Prostate gland (tissue), 2 donors: Measurements from ENCODE around the gene AVPR1B. TPM values are rescaled to one million over a fixed set of nuclear protein-coding genes. Genes with fewer than 3 reads are reported as not detected.

ENCODE experiments used
- DNase-seq: peaks from one replicate; pipeline ENCODE4 v3.0.0-alpha.2; 2019; ENCODE audit warnings: low spot score
- H3K27ac ChIP-seq, 2 donors: fragments of 200-600 bp; sonication (generic); 2 replicates each; pipeline ENCODE4 v1.5.1; 2017 to 2019
- H3K27me3 ChIP-seq: fragments of 200-600 bp; sonication (generic); replicated peaks from 2 replicates; pipeline ENCODE4 v1.5.1; 2019; ENCODE audit not compliant: insufficient read depth
- H3K36me3 ChIP-seq, 2 donors: fragments of 200-600 bp; sonication (generic); 1 replicate in 1 of 2; 2 replicates in 1 of 2; pipeline versions ENCODE4 v1.5.1 to v1.8.1; 2017 to 2019
- H3K4me1 ChIP-seq: fragments of 200-600 bp; sonication (generic); replicated peaks from 2 replicates; pipeline ENCODE4 v1.5.1; 2019
- H3K4me3 ChIP-seq, 2 donors: fragments of 200-600 bp; sonication (generic); 2 replicates each; pipeline ENCODE4 v1.5.1; 2017 to 2019
- H3K9me3 ChIP-seq: fragments of 200-600 bp; sonication (generic); 2 replicates; pipeline ENCODE4 v1.5.1; 2017
- POLR2A ChIP-seq: fragments of 450-650 bp; IDR thresholded peaks from one replicate; pipeline ENCODE4 v1.6.1; 2016; ENCODE audit warnings: antibody characterized with exemption, mild to moderate bottlenecking
- POLR2AphosphoS5 ChIP-seq: sonication (generic); formaldehyde crosslinking; IDR thresholded peaks from one replicate; pipeline ENCODE4 v1.6.1; 2017; ENCODE audit warnings: antibody characterized with exemption
- WGBS: methylation state at CpG from one replicate; pipeline ENCODE4 v1.1.5; 2018; 5-methylcytosine and 5-hydroxymethylcytosine counted together
- intact Hi-C: fragments of 100-400 bp; cut with DNase I; formaldehyde crosslinking; loops from one replicate; pipeline ENCODE4 v1.14.2; 2022
- total RNA-seq, 2 donors: library from RNA; depleted of rRNA; stranded (reverse); fragments of >200 nt; gene quantifications; one replicate each; pipeline ENCODE4 v1.1.0, GENCODE V29; 2016
- TF ChIP-seq, protein P1 (sequence below), 4 experiments: fragments of 200-600 bp in 2 of 4; fragments of 450-650 bp in 2 of 4; sonication (generic) in 2 of 4; IDR thresholded peaks; 1 replicate in 3 of 4; 2 replicates in 1 of 4; pipeline ENCODE4 v1.5.1; 2016 to 2019; ENCODE audit warnings: antibody characterized with exemption in 4 of 4, mild to moderate bottlenecking in 2 of 4, moderate library complexity in 2 of 4

Gene AVPR1B
- total RNA-seq, 2 donors from 2014 or later, result not detected

- no peaks in the 10 kb centered on the region for H3K4me1 ChIP-seq
- no peak overlapping the region for H3K27ac ChIP-seq
- H3K9me3 ChIP-seq, result no peaks in the 10 kb centered on the region
- intact Hi-C loops, result loop anchor here (10.0 kb wide), 1 partner anchor 434 kb away; no protein-coding TSS in a partner anchor
- no peak for DNase-seq
- TF ChIP-seq, protein P1, sequence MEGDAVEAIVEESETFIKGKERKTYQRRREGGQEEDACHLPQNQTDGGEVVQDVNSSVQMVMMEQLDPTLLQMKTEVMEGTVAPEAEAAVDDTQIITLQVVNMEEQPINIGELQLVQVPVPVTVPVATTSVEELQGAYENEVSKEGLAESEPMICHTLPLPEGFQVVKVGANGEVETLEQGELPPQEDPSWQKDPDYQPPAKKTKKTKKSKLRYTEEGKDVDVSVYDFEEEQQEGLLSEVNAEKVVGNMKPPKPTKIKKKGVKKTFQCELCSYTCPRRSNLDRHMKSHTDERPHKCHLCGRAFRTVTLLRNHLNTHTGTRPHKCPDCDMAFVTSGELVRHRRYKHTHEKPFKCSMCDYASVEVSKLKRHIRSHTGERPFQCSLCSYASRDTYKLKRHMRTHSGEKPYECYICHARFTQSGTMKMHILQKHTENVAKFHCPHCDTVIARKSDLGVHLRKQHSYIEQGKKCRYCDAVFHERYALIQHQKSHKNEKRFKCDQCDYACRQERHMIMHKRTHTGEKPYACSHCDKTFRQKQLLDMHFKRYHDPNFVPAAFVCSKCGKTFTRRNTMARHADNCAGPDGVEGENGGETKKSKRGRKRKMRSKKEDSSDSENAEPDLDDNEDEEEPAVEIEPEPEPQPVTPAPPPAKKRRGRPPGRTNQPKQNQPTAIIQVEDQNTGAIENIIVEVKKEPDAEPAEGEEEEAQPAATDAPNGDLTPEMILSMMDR (IDR thresholded peaks at IDR 0.05), result no peak
- TF ChIP-seq POLR2A (no peak), POLR2AphosphoS5 (no peak)
- WGBS, result 93% methylated on average over 9 of the region's 9 CpGs
- H3K4me3 ChIP-seq, result no peak overlapping the region
- H3K27me3 ChIP-seq, result no peaks in the 10 kb centered on the region
- no peaks in the 10 kb centered on the region for H3K36me3 ChIP-seq
Measured at GRCh38 chr1:206098242-206098919, 18.8 kb downstream of the AVPR1B start.

DNA sequence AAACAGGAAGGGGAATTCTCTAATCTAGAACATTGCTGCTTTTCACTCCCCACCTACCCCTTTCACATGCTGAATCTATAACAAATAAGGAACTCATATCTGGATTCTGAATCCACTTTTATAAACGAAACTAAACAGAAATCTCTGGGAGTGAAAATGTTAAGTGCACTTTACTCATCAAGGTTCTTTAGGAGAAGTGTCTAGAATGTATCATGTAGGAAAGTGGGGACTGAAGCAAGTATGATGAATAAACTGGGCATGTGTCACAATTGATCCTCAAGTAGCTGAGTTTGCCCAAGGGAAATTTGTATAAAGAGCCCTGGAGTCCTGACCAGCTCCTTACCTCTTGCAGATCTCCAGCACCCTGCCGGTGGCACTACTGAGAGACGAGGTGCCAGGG, 19.8 kb downstream of the AVPR1B start:
- intact Hi-C loops, result loop anchor here (10.0 kb wide), 1 partner anchor 433 kb away; no protein-coding TSS in a partner anchor
- H3K9me3 ChIP-seq, result no peaks in the 10 kb centered on the region
- DNase-seq, result no peak
- no peak overlapping the region for H3K4me3 ChIP-seq
- H3K36me3 ChIP-seq, result no peaks in the 10 kb centered on the region
- WGBS, result 66% methylated on average over 3 of the region's 3 CpGs
- TF ChIP-seq, protein P1 (IDR thresholded peaks at IDR 0.05), result no peak
- TF ChIP-seq POLR2AphosphoS5 (no peak), POLR2A (no peak)
- no peaks in the 10 kb centered on the region for H3K27me3 ChIP-seq
- H3K4me1 ChIP-seq, result no peaks in the 10 kb centered on the region
- no peak overlapping the region for H3K27ac ChIP-seq

- 53% methylated on average over 7 of the region's 7 CpGs for WGBS
- Histone ChIP-seq H3K36me3 (no peaks in the 10 kb centered on the region), H3K4me3 (no peak overlapping the region), H3K4me1 (no peaks in the 10 kb centered on the region), H3K9me3 (no peaks in the 10 kb centered on the region), H3K27ac (no peak overlapping the region), H3K27me3 (no peaks in the 10 kb centered on the region)
- no peak for DNase-seq
- TF ChIP-seq POLR2AphosphoS5, result no peak
- TF ChIP-seq POLR2A, result no peak
- TF ChIP-seq, protein P1 (IDR thresholded peaks at IDR 0.05), result no peak
- intact Hi-C loops, result loop anchor here (10.0 kb wide), 1 partner anchor 429 kb away; no protein-coding TSS in a partner anchor
Measured at GRCh38 chr1:206094024-206094423, 23.2 kb downstream of the AVPR1B start.

DNA sequence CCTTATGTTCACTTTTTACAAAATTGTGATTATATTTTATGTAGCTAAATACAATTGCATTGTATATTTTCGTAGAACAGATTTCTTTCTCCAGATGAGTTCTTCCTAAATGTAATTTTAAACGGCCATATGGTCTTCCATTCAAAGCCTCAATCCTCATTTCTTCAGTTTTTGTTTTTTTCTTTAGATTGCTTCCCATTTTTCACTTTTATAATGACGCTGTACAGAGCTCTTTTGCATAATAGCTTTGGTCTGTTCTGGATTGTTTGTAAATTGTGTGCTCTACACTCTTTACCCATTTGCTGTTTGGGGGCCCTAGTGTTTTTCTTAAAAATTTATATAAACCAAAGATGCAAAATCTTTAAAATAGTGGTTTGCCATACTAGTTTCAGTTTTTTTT, 27.8 kb downstream of the AVPR1B start:
- Histone ChIP-seq H3K27me3 (no peaks in the 10 kb centered on the region), H3K36me3 (no peaks in the 10 kb centered on the region), H3K4me1 (no peaks in the 10 kb centered on the region), H3K4me3 (no peak overlapping the region), H3K9me3 (no peaks in the 10 kb centered on the region), H3K27ac (no peak overlapping the region)
- WGBS, result 80% methylated on average over 3 of the region's 3 CpGs
- intact Hi-C loops, result no loop called here
- no peak for DNase-seq
- TF ChIP-seq, protein P1 (IDR thresholded peaks at IDR 0.05), result no peak
- TF ChIP-seq POLR2A, result no peak
- no peak for TF ChIP-seq POLR2AphosphoS5

- H3K4me3 ChIP-seq, result no peak overlapping the region
- TF ChIP-seq POLR2A, result no peak
- TF ChIP-seq POLR2AphosphoS5, result no peak
- TF ChIP-seq, protein P1 (IDR thresholded peaks at IDR 0.05), result no peak
- intact Hi-C loops, result no loop called here
- no peaks in the 10 kb centered on the region for H3K9me3 ChIP-seq
- no peak overlapping the region for H3K27ac ChIP-seq
- H3K36me3 ChIP-seq, result no peaks in the 10 kb centered on the region
- no peaks in the 10 kb centered on the region for H3K27me3 ChIP-seq
- no peak for DNase-seq
- WGBS, result 87% methylated on average over 3 of the region's 3 CpGs
- H3K4me1 ChIP-seq, result no peaks in the 10 kb centered on the region
Measured at GRCh38 chr1:206087091-206087490, 30.1 kb downstream of the AVPR1B start.
